ENCODE data around the gene MILR1. TPM values are rescaled to one million over a fixed set of nuclear protein-coding genes. Genes with fewer than 3 reads are reported as not detected.

The MILR1 gene
- total and polyA plus RNA-seq, 2 experiments from 2014 or later, result 0.39 TPM; not detected in 1

GRCh38 chr17:64472564-64472963, 23.6 kb downstream of the MILR1 start:
- no peaks in the 10 kb centered on the region for H3K27me3 ChIP-seq (ENCODE audit: insufficient read depth)
- no peaks in the 10 kb centered on the region for H3K9me2 ChIP-seq (ENCODE audit: insufficient read depth)
- Mint-ChIP-seq H3K27ac (no peak overlapping the region), H3K4me3 (no peak overlapping the region), H3K4me1 (peaks cover 13% of the 10 kb centered on the region), H3K9me3 (no peaks in the 10 kb centered on the region), H3K36me3 (ENCODE audit: low read depth) (peaks cover 9% of the 10 kb centered on the region; the same call in 2 of the 3 replicates), H3K27me3 (ENCODE audit: insufficient read depth, low read depth, poor library complexity) (peaks cover 4% of the 10 kb centered on the region)
- H3K79me2 ChIP-seq (replicated peaks; ENCODE audit: insufficient read depth), result no peaks in the 10 kb centered on the region
- H2AFZ ChIP-seq, result no peak overlapping the region
- H3K36me3 ChIP-seq (ENCODE audit: insufficient read depth), result peaks cover 5% of the 10 kb centered on the region
- H3K4me1 ChIP-seq (ENCODE audit: insufficient read depth), result peaks cover 5% of the 10 kb centered on the region
- DNase-seq (ENCODE audit: low spot score), result no peak
- H3K27ac ChIP-seq (ENCODE audit: low read depth), result no peak overlapping the region
- no peak overlapping the region for H3K4me2 ChIP-seq
- no peaks in the 10 kb centered on the region for H4K20me1 ChIP-seq (replicated peaks; ENCODE audit: insufficient read depth)
- ATAC-seq, result no peak
- no peak overlapping the region for H3K4me3 ChIP-seq
- no peaks in the 10 kb centered on the region for H3F3A ChIP-seq (replicated peaks; ENCODE audit: low read depth)
- TF ChIP-seq ZNF331 (CRISPR knock-in tag; IDR thresholded peaks at IDR 0.05; ENCODE audit: low read depth) (no peak), JUNB (IDR thresholded peaks at IDR 0.05; ENCODE audit: unreplicated experiment) (no peak), STAT1 (IDR thresholded peaks at IDR 0.05; ENCODE audit: unreplicated experiment) (no peak), POLR2AphosphoS5 (IDR thresholded peaks at IDR 0.05; ENCODE audit: low read depth) (no peak), EZH2phosphoT487 (IDR thresholded peaks at IDR 0.05; ENCODE audit: unreplicated experiment) (no peak), EZH2 (IDR thresholded peaks at IDR 0.05; ENCODE audit: low read depth, unreplicated experiment) (no peak), NANOG (IDR thresholded peaks at IDR 0.05; ENCODE audit: borderline replicate concordance) (no peak), ETS1 (IDR thresholded peaks at IDR 0.05) (no peak), ZNF114 (CRISPR knock-in tag; IDR thresholded peaks at IDR 0.05) (no peak), CREB1 (CRISPR knock-in tag; IDR thresholded peaks at IDR 0.05; ENCODE audit: low read depth) (no peak)
- TF ChIP-seq, protein P1, sequence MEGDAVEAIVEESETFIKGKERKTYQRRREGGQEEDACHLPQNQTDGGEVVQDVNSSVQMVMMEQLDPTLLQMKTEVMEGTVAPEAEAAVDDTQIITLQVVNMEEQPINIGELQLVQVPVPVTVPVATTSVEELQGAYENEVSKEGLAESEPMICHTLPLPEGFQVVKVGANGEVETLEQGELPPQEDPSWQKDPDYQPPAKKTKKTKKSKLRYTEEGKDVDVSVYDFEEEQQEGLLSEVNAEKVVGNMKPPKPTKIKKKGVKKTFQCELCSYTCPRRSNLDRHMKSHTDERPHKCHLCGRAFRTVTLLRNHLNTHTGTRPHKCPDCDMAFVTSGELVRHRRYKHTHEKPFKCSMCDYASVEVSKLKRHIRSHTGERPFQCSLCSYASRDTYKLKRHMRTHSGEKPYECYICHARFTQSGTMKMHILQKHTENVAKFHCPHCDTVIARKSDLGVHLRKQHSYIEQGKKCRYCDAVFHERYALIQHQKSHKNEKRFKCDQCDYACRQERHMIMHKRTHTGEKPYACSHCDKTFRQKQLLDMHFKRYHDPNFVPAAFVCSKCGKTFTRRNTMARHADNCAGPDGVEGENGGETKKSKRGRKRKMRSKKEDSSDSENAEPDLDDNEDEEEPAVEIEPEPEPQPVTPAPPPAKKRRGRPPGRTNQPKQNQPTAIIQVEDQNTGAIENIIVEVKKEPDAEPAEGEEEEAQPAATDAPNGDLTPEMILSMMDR (conservative IDR thresholded peaks at IDR 0.05; ENCODE audit: low read depth in 2 of 2), result no peak
- TF ChIP-seq, protein P2, sequence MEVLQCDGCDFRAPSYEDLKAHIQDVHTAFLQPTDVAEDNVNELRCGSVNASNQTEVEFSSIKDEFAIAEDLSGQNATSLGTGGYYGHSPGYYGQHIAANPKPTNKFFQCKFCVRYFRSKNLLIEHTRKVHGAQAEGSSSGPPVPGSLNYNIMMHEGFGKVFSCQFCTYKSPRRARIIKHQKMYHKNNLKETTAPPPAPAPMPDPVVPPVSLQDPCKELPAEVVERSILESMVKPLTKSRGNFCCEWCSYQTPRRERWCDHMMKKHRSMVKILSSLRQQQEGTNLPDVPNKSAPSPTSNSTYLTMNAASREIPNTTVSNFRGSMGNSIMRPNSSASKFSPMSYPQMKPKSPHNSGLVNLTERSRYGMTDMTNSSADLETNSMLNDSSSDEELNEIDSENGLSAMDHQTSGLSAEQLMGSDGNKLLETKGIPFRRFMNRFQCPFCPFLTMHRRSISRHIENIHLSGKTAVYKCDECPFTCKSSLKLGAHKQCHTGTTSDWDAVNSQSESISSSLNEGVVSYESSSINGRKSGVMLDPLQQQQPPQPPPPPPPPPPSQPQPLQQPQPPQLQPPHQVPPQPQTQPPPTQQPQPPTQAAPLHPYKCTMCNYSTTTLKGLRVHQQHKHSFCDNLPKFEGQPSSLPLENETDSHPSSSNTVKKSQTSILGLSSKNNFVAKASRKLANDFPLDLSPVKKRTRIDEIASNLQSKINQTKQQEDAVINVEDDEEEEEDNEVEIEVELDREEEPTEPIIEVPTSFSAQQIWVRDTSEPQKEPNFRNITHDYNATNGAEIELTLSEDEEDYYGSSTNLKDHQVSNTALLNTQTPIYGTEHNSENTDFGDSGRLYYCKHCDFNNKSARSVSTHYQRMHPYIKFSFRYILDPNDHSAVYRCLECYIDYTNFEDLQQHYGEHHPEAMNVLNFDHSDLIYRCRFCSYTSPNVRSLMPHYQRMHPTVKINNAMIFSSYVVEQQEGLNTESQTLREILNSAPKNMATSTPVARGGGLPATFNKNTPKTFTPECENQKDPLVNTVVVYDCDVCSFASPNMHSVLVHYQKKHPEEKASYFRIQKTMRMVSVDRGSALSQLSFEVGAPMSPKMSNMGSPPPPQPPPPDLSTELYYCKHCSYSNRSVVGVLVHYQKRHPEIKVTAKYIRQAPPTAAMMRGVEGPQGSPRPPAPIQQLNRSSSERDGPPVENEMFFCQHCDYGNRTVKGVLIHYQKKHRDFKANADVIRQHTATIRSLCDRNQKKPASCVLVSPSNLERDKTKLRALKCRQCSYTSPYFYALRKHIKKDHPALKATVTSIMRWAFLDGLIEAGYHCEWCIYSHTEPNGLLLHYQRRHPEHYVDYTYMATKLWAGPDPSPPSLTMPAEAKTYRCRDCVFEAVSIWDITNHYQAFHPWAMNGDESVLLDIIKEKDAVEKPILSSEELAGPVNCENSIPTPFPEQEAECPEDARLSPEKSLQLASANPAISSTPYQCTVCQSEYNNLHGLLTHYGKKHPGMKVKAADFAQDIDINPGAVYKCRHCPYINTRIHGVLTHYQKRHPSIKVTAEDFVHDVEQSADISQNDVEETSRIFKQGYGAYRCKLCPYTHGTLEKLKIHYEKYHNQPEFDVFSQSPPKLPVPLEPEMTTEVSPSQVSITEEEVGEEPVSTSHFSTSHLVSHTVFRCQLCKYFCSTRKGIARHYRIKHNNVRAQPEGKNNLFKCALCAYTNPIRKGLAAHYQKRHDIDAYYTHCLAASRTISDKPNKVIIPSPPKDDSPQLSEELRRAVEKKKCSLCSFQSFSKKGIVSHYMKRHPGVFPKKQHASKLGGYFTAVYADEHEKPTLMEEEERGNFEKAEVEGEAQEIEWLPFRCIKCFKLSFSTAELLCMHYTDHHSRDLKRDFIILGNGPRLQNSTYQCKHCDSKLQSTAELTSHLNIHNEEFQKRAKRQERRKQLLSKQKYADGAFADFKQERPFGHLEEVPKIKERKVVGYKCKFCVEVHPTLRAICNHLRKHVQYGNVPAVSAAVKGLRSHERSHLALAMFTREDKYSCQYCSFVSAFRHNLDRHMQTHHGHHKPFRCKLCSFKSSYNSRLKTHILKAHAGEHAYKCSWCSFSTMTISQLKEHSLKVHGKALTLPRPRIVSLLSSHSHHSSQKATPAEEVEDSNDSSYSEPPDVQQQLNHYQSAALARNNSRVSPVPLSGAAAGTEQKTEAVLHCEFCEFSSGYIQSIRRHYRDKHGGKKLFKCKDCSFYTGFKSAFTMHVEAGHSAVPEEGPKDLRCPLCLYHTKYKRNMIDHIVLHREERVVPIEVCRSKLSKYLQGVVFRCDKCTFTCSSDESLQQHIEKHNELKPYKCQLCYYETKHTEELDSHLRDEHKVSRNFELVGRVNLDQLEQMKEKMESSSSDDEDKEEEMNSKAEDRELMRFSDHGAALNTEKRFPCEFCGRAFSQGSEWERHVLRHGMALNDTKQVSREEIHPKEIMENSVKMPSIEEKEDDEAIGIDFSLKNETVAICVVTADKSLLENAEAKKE (CRISPR knock-in tag; IDR thresholded peaks at IDR 0.05), result no peak
- TF ChIP-seq, protein P3, sequence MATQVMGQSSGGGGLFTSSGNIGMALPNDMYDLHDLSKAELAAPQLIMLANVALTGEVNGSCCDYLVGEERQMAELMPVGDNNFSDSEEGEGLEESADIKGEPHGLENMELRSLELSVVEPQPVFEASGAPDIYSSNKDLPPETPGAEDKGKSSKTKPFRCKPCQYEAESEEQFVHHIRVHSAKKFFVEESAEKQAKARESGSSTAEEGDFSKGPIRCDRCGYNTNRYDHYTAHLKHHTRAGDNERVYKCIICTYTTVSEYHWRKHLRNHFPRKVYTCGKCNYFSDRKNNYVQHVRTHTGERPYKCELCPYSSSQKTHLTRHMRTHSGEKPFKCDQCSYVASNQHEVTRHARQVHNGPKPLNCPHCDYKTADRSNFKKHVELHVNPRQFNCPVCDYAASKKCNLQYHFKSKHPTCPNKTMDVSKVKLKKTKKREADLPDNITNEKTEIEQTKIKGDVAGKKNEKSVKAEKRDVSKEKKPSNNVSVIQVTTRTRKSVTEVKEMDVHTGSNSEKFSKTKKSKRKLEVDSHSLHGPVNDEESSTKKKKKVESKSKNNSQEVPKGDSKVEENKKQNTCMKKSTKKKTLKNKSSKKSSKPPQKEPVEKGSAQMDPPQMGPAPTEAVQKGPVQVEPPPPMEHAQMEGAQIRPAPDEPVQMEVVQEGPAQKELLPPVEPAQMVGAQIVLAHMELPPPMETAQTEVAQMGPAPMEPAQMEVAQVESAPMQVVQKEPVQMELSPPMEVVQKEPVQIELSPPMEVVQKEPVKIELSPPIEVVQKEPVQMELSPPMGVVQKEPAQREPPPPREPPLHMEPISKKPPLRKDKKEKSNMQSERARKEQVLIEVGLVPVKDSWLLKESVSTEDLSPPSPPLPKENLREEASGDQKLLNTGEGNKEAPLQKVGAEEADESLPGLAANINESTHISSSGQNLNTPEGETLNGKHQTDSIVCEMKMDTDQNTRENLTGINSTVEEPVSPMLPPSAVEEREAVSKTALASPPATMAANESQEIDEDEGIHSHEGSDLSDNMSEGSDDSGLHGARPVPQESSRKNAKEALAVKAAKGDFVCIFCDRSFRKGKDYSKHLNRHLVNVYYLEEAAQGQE (IDR thresholded peaks at IDR 0.05; ENCODE audit: unreplicated experiment), result no peak
